Spleen (tissue), 11 donors: ENCODE data around the gene MAL. TPM values are rescaled to one million over a fixed set of nuclear protein-coding genes. Genes with fewer than 3 reads are reported as not detected.

Source experiments
- DNase-seq: peaks from one replicate; pipeline ENCODE4 v3.0.0-alpha.2; 2020
- H3K27ac ChIP-seq, 8 donors: fragments of 200-600 bp; sonication (generic) in 7 of 8; 1 replicate in 4 of 8; 2 replicates in 4 of 8; pipeline versions ENCODE4 v1.5.0 to v1.8.0; 2016 to 2021; ENCODE audit warnings: inconsistent platforms in 4 of 8, mild to moderate bottlenecking in 4 of 8, moderate library complexity in 1 of 8
- H3K27me3 ChIP-seq, 7 donors: fragments of 200-600 bp; sonication (generic) in 6 of 7; replicated peaks in 1 of 7; 1 replicate in 4 of 7; 2 replicates in 3 of 7; pipeline versions ENCODE4 v1.5.0 to v1.8.0; 2016 to 2021; ENCODE audit warnings: inconsistent platforms in 3 of 7, mild to moderate bottlenecking in 1 of 7
- H3K36me3 ChIP-seq, 6 donors: fragments of 200-600 bp; sonication (generic) in 5 of 6; 1 replicate in 4 of 6; 2 replicates in 2 of 6; pipeline versions ENCODE4 v1.5.0 to v1.8.0; 2016 to 2021; ENCODE audit warnings: inconsistent platforms in 2 of 6
- H3K4me1 ChIP-seq, 6 donors: fragments of 200-600 bp; sonication (generic) in 5 of 6; 1 replicate in 3 of 6; 2 replicates in 3 of 6; pipeline versions ENCODE4 v1.5.0 to v1.8.0; 2016 to 2021; ENCODE audit warnings: inconsistent platforms in 3 of 6
- H3K4me3 ChIP-seq, 8 donors: fragments of 200-600 bp; sonication (generic) in 7 of 8; 1 replicate in 4 of 8; 2 replicates in 4 of 8; pipeline versions ENCODE4 v1.5.0 to v1.8.0; 2016 to 2021; ENCODE audit warnings: inconsistent platforms in 4 of 8, mild to moderate bottlenecking in 4 of 8, moderate library complexity in 2 of 8
- H3K9me3 ChIP-seq, 8 donors: fragments of 200-600 bp; sonication (generic) in 7 of 8; 1 replicate in 4 of 8; 2 replicates in 4 of 8; pipeline versions ENCODE4 v1.5.0 to v1.8.0; 2016 to 2021; ENCODE audit warnings: inconsistent platforms in 4 of 8
- POLR2A ChIP-seq, 3 donors: fragments of 450-650 bp; IDR thresholded peaks; one replicate each; pipeline ENCODE4 v1.5.1; 2017; ENCODE audit warnings: antibody characterized with exemption in 3 of 3, mild to moderate bottlenecking in 1 of 3
- POLR2AphosphoS5 ChIP-seq, 3 donors: sonication (generic); formaldehyde crosslinking; IDR thresholded peaks; one replicate each; pipeline ENCODE4 v1.5.1; 2017; ENCODE audit warnings: antibody characterized with exemption in 3 of 3
- WGBS, 5 donors: extraction: QIAGEN DNeasy Blood & Tissue Kit in 3 of 5; methylation state at CpG; one replicate each; pipeline versions ENCODE4 v1.1.5 to v1.1.7; 2013 to 2018; 5-methylcytosine and 5-hydroxymethylcytosine counted together
- intact Hi-C: fragments of 100-400 bp; cut with DNase I; formaldehyde crosslinking; loops from one replicate; pipeline ENCODE4 v1.15.0; 2023; ENCODE audit warnings: low total_unique reads
- polyA plus RNA-seq, 3 donors: library from polyadenylated mRNA; stranded (reverse); fragments of 200-250 nt; gene quantifications; one replicate each; pipeline ENCODE4 v1.2.1, GENCODE V29; 2013
- total RNA-seq, 7 donors: library from RNA; depleted of rRNA in 3 of 7; stranded (reverse); fragments of >200 nt in 3 of 7; fragmentation: NEBNext Ultra II Directional in 4 of 7; extraction: Animal tissue kit (Norgen Biotek cat#: 25700) in 4 of 7; gene quantifications; one replicate each; pipeline versions ENCODE4 v1.1.0 to v1.2.1, GENCODE V29; 2016 to 2021
- TF ChIP-seq, protein P1 (sequence below), 11 experiments: fragments of 200-600 bp in 7 of 11; fragments of 450-650 bp in 4 of 11; sonication (generic) in 4 of 11; IDR thresholded peaks in 8 of 11; conservative IDR thresholded peaks in 3 of 11; 1 replicate in 7 of 11; 2 replicates in 4 of 11; pipeline versions ENCODE4 v1.4.0 to v1.8.0; 2016 to 2021; ENCODE audit warnings: antibody characterized with exemption in 11 of 11, inconsistent platforms in 4 of 11, mild to moderate bottlenecking in 1 of 11
- donor health status: healthy with polysubstance abuse.
- donor health status: DM: no; HTN: no; CAD: no; lungs with moderate emphysema.
- donor health status: DM: no; HTN: no; CAD: no.
- donor health status: Bipolar disorder and iron deficiency.
- donor health status: healthy.
- donor health status: DM: no; HTN: no; CAD: no.
- donor health status: DM: yes; HTN: yes; CAD: no.

MAL gene
- total and polyA plus RNA-seq, 10 donors: 4.7 to 18.8 (median 8.7) TPM

DNA sequence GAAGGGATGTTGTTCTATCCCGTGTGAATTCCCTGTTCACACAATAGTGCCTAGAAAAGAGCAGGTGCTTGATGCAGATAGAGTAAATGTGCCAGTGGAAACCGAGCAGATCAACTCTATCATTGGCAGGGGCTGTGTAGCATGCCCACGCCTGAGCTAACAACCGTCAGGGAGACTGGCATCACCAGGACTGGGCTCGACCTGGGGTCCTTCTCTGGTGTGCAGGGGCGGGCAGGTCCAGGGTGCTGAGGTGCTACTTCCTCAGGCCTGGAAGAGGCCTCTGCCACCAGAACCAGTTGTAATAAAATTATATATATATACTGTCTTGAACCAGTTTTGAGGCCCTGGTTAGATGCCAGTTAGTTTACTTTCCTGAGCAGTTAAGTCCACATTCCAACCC is 11.8 kb upstream of the MAL start:
- H3K36me3 ChIP-seq: no peaks in the 10 kb centered on the region
- H3K9me3 ChIP-seq: no peaks in the 10 kb centered on the region
- no peak overlapping the region for H3K4me3 ChIP-seq
- WGBS, 5 donors: 60 to 88% (median 87%) methylated on average over 6 of the region's 6 CpGs
- TF ChIP-seq POLR2A (IDR thresholded peaks at IDR 0.05) (no peak), POLR2AphosphoS5 (IDR thresholded peaks at IDR 0.05) (no peak)
- TF ChIP-seq, protein P1, sequence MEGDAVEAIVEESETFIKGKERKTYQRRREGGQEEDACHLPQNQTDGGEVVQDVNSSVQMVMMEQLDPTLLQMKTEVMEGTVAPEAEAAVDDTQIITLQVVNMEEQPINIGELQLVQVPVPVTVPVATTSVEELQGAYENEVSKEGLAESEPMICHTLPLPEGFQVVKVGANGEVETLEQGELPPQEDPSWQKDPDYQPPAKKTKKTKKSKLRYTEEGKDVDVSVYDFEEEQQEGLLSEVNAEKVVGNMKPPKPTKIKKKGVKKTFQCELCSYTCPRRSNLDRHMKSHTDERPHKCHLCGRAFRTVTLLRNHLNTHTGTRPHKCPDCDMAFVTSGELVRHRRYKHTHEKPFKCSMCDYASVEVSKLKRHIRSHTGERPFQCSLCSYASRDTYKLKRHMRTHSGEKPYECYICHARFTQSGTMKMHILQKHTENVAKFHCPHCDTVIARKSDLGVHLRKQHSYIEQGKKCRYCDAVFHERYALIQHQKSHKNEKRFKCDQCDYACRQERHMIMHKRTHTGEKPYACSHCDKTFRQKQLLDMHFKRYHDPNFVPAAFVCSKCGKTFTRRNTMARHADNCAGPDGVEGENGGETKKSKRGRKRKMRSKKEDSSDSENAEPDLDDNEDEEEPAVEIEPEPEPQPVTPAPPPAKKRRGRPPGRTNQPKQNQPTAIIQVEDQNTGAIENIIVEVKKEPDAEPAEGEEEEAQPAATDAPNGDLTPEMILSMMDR (IDR thresholded peaks at IDR 0.05 in 8 of 11, conservative IDR thresholded peaks at IDR 0.05 in 3 of 11): no peak
- intact Hi-C loops: no loop called here
- DNase-seq: peak; percentile 56
- no peaks in the 10 kb centered on the region for H3K27me3 ChIP-seq
- no peaks in the 10 kb centered on the region for H3K4me1 ChIP-seq
- no peak overlapping the region for H3K27ac ChIP-seq

- DNase-seq: peak; percentile 55
- Histone ChIP-seq H3K4me3 (no peak overlapping the region), H3K9me3 (no peaks in the 10 kb centered on the region), H3K4me1 (no peaks in the 10 kb centered on the region), H3K27ac (no peak overlapping the region), H3K36me3 (no peaks in the 10 kb centered on the region), H3K27me3 (no peaks in the 10 kb centered on the region)
- 74 to 81% (median 77%) methylated on average over 9 to 10 of the region's 10 CpGs for WGBS, 5 donors
- intact Hi-C loops: no loop called here
- no peak for TF ChIP-seq POLR2AphosphoS5 (IDR thresholded peaks at IDR 0.05)
- TF ChIP-seq, protein P1 (IDR thresholded peaks at IDR 0.05 in 8 of 11, conservative IDR thresholded peaks at IDR 0.05 in 3 of 11): no peak
- TF ChIP-seq POLR2A (IDR thresholded peaks at IDR 0.05): no peak
Observed at GRCh38 chr2:95014126-95014708, 11.3 kb upstream of the MAL start.

- H3K9me3 ChIP-seq: no peaks in the 10 kb centered on the region
- no peaks in the 10 kb centered on the region for H3K4me1 ChIP-seq
- H3K36me3 ChIP-seq: no peaks in the 10 kb centered on the region
- 65 to 72% (median 68%) methylated on average over 13 to 15 of the region's 15 CpGs for WGBS, 5 donors
- TF ChIP-seq, protein P1 (IDR thresholded peaks at IDR 0.05 in 8 of 11, conservative IDR thresholded peaks at IDR 0.05 in 3 of 11): no peak
- no peak for TF ChIP-seq POLR2A (IDR thresholded peaks at IDR 0.05)
- TF ChIP-seq POLR2AphosphoS5 (IDR thresholded peaks at IDR 0.05): no peak
- H3K27ac ChIP-seq: no peak overlapping the region
- no peaks in the 10 kb centered on the region for H3K27me3 ChIP-seq
- H3K4me3 ChIP-seq: no peak overlapping the region
- intact Hi-C loops: no loop called here
- DNase-seq: no peak
Observed at GRCh38 chr2:95015261-95015912, 10.1 kb upstream of the MAL start.

DNA sequence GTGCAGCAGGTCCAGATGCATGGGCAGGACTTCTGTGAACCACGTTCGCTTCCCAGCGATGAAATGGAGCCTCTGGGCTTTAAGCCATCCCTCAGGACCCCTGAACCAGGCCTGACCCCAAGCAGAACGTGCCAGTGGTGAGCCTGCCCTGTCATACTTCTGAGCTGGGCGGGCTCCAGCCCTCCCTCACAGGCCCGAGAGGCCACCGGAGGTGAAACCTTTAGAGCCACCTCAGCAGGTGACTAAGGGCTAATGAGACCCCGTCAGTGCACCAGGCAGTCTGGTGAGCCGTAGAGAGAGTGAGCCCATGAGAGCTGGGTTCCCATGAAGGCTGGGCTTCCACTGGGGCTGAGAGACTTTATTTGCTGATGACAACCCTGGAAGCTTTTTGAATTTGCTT is 8.9 kb upstream of the MAL start:
- 70 to 90% (median 84%) methylated on average over 7 to 9 of the region's 9 CpGs for WGBS, 5 donors
- Histone ChIP-seq H3K36me3 (no peaks in the 10 kb centered on the region), H3K9me3 (no peaks in the 10 kb centered on the region), H3K27ac (no peak overlapping the region), H3K27me3 (peaks cover 0 to 3% (median 0%) of the 10 kb centered on the region in 7 donors), H3K4me1 (no peaks in the 10 kb centered on the region), H3K4me3 (no peak overlapping the region)
- intact Hi-C loops: no loop called here
- TF ChIP-seq POLR2A (IDR thresholded peaks at IDR 0.05) (no peak), POLR2AphosphoS5 (IDR thresholded peaks at IDR 0.05) (no peak)
- TF ChIP-seq, protein P1 (IDR thresholded peaks at IDR 0.05 in 8 of 11, conservative IDR thresholded peaks at IDR 0.05 in 3 of 11): no peak
- DNase-seq: no peak
